ENCODE results near the gene TMOD2. TPM values are rescaled to one million over a fixed set of nuclear protein-coding genes. Genes with fewer than 3 reads are reported as not detected.

Gene TMOD2
- total and polyA plus RNA-seq, 2 of the 8 experiments (the other 6 are each of a cell fraction or from before 2014, with no cell fraction given): 0.80 to 6.5 TPM

- peaks cover 7% of the 10 kb centered on the region; the same call in 1 of the 2 replicates for H3K79me1 ChIP-seq (ENCODE audit: low read depth, low read length)
- no peak overlapping the region for H2BK15ac ChIP-seq (ENCODE audit: low read length)
- CTCF ChIA-PET (ENCODE audit: partially characterized antibody): interaction anchor here (1.1 kb wide), 1 partner anchor 9 kb away, joined by 4 read pairs; no protein-coding TSS in a partner anchor
- H3K56ac ChIP-seq (replicated peaks; ENCODE audit: insufficient read length, low read depth, low read length): no peak overlapping the region
- no peaks in the 10 kb centered on the region for H3K23me2 ChIP-seq (ENCODE audit: low read depth, low read length)
- H3K79me2 ChIP-seq (ENCODE audit: control insufficient read depth in 1 of 2, insufficient read depth in 2 of 2, low read length in 2 of 2): peaks cover 0 to 67% of the 10 kb centered on the region in 2 experiments; a peak in 3 of 4 replicates
- no peaks in the 10 kb centered on the region for H3K9me3 ChIP-seq (ENCODE audit: insufficient read depth in 2 of 2, low read depth in 1 of 2, low read length in 1 of 2)
- H2BK5ac ChIP-seq (ENCODE audit: low read depth, low read length): no peak overlapping the region
- no peak overlapping the region for H4K8ac ChIP-seq (ENCODE audit: extremely low read depth, insufficient read depth, low read length)
- WGBS, 2 experiments (ENCODE audit: extremely low coverage in 1 of 2, insufficient coverage in 1 of 2, insufficient read length in 1 of 2, insufficient replicate concordance in 2 of 2, low coverage in 1 of 2, low lambda C conversion rate in 2 of 2, missing lambda C conversion rate in 1 of 2): 100% methylated on average over 1 of the region's 1 CpG; no CpG with 5 or more reads in 1 of the 2 experiments
- H2BK20ac ChIP-seq (ENCODE audit: low read length): no peak overlapping the region
- H2BK120ac ChIP-seq (replicated peaks; ENCODE audit: low read depth, low read length): no peak overlapping the region
- no peaks in the 10 kb centered on the region for H3K36me3 ChIP-seq (ENCODE audit: control insufficient read depth in 2 of 4, insufficient read depth in 4 of 4, low read length in 3 of 4)
- no peak overlapping the region for H3K27ac ChIP-seq (ENCODE audit: low read depth, low read length)
- peaks cover 0 to 5% (median 2%) of the 10 kb centered on the region in 4 experiments; a peak in 2 of 7 replicates for H3K4me1 ChIP-seq (replicated peaks in 1 of 4; ENCODE audit: control insufficient read depth in 3 of 4, insufficient read depth in 4 of 4, low read length in 3 of 4)
- H3K23ac ChIP-seq (ENCODE audit: insufficient read length): no peak overlapping the region
- H3K4me2 ChIP-seq (ENCODE audit: insufficient read depth in 1 of 2, low read depth in 2 of 2, low read length in 2 of 2): no peak overlapping the region
- H3K18ac ChIP-seq (ENCODE audit: extremely low read depth, low read length): no peak overlapping the region
- no peak overlapping the region for H4K91ac ChIP-seq (replicated peaks; ENCODE audit: insufficient read length, low read length)
- H2BK12ac ChIP-seq (ENCODE audit: low read depth, low read length): no peak overlapping the region
- H2AK5ac ChIP-seq (ENCODE audit: low read depth, low read length): no peak overlapping the region
- POLR2A ChIA-PET (ENCODE audit: partially characterized antibody): no interaction called here
- H3K4me3 ChIP-seq (ENCODE audit: extremely low read depth in 1 of 4, insufficient read depth in 2 of 4, low read depth in 3 of 4, low read length in 4 of 4): no peak overlapping the region
- no peak overlapping the region for H3K4ac ChIP-seq (replicated peaks; ENCODE audit: insufficient read length, low read depth, low read length)
- H3K27me3 ChIP-seq (replicated peaks in 1 of 4; ENCODE audit: control insufficient read depth in 3 of 4, extremely low read depth in 1 of 4, insufficient read depth in 3 of 4, low read length in 3 of 4): no peaks in the 10 kb centered on the region
- no peak for FAIRE-seq
- H4K20me1 ChIP-seq (replicated peaks in 1 of 2; ENCODE audit: control insufficient read depth in 1 of 2, insufficient read depth in 2 of 2, low read length in 2 of 2): peaks cover 7 to 8% of the 10 kb centered on the region in 2 experiments
- H3K9ac ChIP-seq (replicated peaks in 1 of 4; ENCODE audit: extremely low read depth in 1 of 4, low read depth in 3 of 4, low read length in 3 of 4): no peak overlapping the region
- H3K14ac ChIP-seq (ENCODE audit: insufficient read length): no peak overlapping the region
- no peak overlapping the region for H4K5ac ChIP-seq (ENCODE audit: insufficient read length, low read depth, low read length)
- H2AFZ ChIP-seq (ENCODE audit: low read length): no peak overlapping the region
- DNase-seq (ENCODE audit: low read depth in 1 of 2, low spot score in 2 of 2): no peak
- TF ChIP-seq HDAC6 (IDR thresholded peaks at IDR 0.05; ENCODE audit: low read depth, low read length): no peak
- no peak for TF ChIP-seq CBX8 (IDR thresholded peaks at IDR 0.05; ENCODE audit: borderline replicate concordance, low read depth, low read length)
- no peak for TF ChIP-seq CEBPB (IDR thresholded peaks at IDR 0.05; ENCODE audit: low read depth, low read length)
- no peak for TF ChIP-seq RBBP5 (IDR thresholded peaks at IDR 0.05; ENCODE audit: borderline replicate concordance, low read depth, low read length)
- TF ChIP-seq CHD1 (IDR thresholded peaks at IDR 0.05; ENCODE audit: low read depth, low read length): no peak
- no peak for TF ChIP-seq GABPA (IDR thresholded peaks at IDR 0.05; ENCODE audit: borderline replicate concordance, insufficient read depth, low read length)
- TF ChIP-seq SP4 (IDR thresholded peaks at IDR 0.05; ENCODE audit: low read length): no peak
- TF ChIP-seq SP1 (IDR thresholded peaks at IDR 0.05; ENCODE audit: low read depth, low read length): no peak
- no peak for TF ChIP-seq BACH1 (IDR thresholded peaks at IDR 0.05; ENCODE audit: low read length)
- no peak for TF ChIP-seq E2F6 (IDR thresholded peaks at IDR 0.05)
- TF ChIP-seq TBP (IDR thresholded peaks at IDR 0.05; ENCODE audit: low read depth, low read length): no peak
- TF ChIP-seq YY1 (IDR thresholded peaks at IDR 0.05; ENCODE audit: low read depth, low read length): no peak
Observed at GRCh38 chr15:51833772-51834171, 82.4 kb downstream of the TMOD2 start.

All from H1 (cell line).